ENCODE results near the gene CMTM3.

- TF ChIP-seq POLR2A (IDR thresholded peaks at IDR 0.05) = no peak
- no peak for TF ChIP-seq CTCF (IDR thresholded peaks at IDR 0.05)
Observed at GRCh38 chr16:66585481-66586239, 18.8 kb upstream of the CMTM3 start.
